B cell (primary cell): ENCODE data around the gene MDM1. TPM values are rescaled to one million over a fixed set of nuclear protein-coding genes. Genes with fewer than 3 reads are reported as not detected.
A peak's percentile ranks its signal among the peaks of the same experiment; 100 is the strongest.

Experiments
- ATAC-seq: fragments of 200-7000 bp; cut with Tn5 transposase; one replicate; pipeline ENCODE4 v1.10.0; 2021; ENCODE audit warnings: low read depth, mild to moderate bottlenecking, moderate number of reproducible peaks, moderate library complexity
- CTCF ChIA-PET: fragments of 350-600 bp; sonication (Branson Sonifier 250); formaldehyde crosslinking; loops from one replicate; lab custom pipeline; 2021; ENCODE audit warnings: antibody characterized with exemption, inconsistent platforms; lab: Charles Lee
- POLR2A ChIA-PET: fragments of 350-600 bp; sonication (Branson Sonifier 250); formaldehyde crosslinking; loops from one replicate; lab custom pipeline; 2021; ENCODE audit warnings: antibody characterized with exemption; lab: Charles Lee
- DNase-seq: peaks from one replicate; pipeline ENCODE4 v3.0.0; 2013
- H2AFZ ChIP-seq: 2 replicates; pipeline ENCODE4 v1.6.1; 2012; ENCODE audit warnings: mild to moderate bottlenecking, low read depth, low read length; ENCODE audit not compliant: insufficient read depth, poor library complexity, severe bottlenecking
- H3K27ac ChIP-seq, 2 donors: 1 replicate in 1 of 2; 2 replicates in 1 of 2; pipeline ENCODE4 v1.5.1; 2012 to 2013; ENCODE audit warnings: low read length in 2 of 2, mild to moderate bottlenecking in 2 of 2, moderate library complexity in 1 of 2
- H3K27me3 ChIP-seq, 4 experiments: fragments of 200-600 bp in 1 of 4; sonication (generic) in 1 of 4; replicated peaks in 1 of 4; 1 replicate in 2 of 4; 2 replicates in 2 of 4; pipeline versions ENCODE4 v1.6.1 to v1.7.0; 2013 to 2016; ENCODE audit warnings: low read length in 3 of 4, mild to moderate bottlenecking in 2 of 4, mixed read lengths in 1 of 4, moderate library complexity in 1 of 4; ENCODE audit not compliant: insufficient read depth in 4 of 4, control insufficient read depth in 3 of 4; ENCODE audit errors: control extremely low read depth in 1 of 4
- H3K36me3 ChIP-seq, 2 experiments: replicated peaks in 1 of 2; 1 replicate in 1 of 2; 2 replicates in 1 of 2; pipeline versions ENCODE4 v1.6.1 to v1.7.1; 2013; ENCODE audit warnings: low read length in 1 of 2; ENCODE audit not compliant: insufficient read depth in 2 of 2, control insufficient read depth in 1 of 2; ENCODE audit errors: control extremely low read depth in 1 of 2, extremely low read depth in 1 of 2
- H3K4me1 ChIP-seq, 2 donors: fragments of 200-600 bp in 1 of 2; sonication (generic) in 1 of 2; 1 replicate in 1 of 2; 2 replicates in 1 of 2; pipeline versions ENCODE4 v1.5.1 to v1.6.1; 2013 to 2017; ENCODE audit warnings: low read length in 2 of 2; ENCODE audit not compliant: control insufficient read depth in 2 of 2, insufficient read depth in 2 of 2
- H3K4me2 ChIP-seq: replicated peaks from 2 replicates; pipeline ENCODE3; 2012; ENCODE audit warnings: mild to moderate bottlenecking, low read depth, low read length; ENCODE audit not compliant: poor library complexity, severe bottlenecking
- H3K4me3 ChIP-seq, 5 experiments: fragments of 200-600 bp in 1 of 5; sonication (generic) in 1 of 5; 1 replicate in 3 of 5; 2 replicates in 2 of 5; pipeline versions ENCODE4 v1.5.1 to v1.7.0; 2011 to 2016; ENCODE audit warnings: low read length in 4 of 5, mild to moderate bottlenecking in 4 of 5, low read depth in 2 of 5, control low read depth in 1 of 5, moderate library complexity in 1 of 5; ENCODE audit not compliant: insufficient read depth in 1 of 5; ENCODE audit errors: control extremely low read depth in 1 of 5, extremely low read depth in 1 of 5
- H3K79me2 ChIP-seq: fragments of 200-600 bp; sonication (generic); one replicate; pipeline ENCODE4 v1.6.0; 2016; ENCODE audit warnings: low read length; ENCODE audit not compliant: control insufficient read depth, insufficient read depth
- H3K9ac ChIP-seq: fragments of 200-600 bp; sonication (generic); 2 replicates; pipeline ENCODE4 v1.6.1; 2017; ENCODE audit warnings: mild to moderate bottlenecking, low read length, moderate library complexity
- H3K9me3 ChIP-seq, 3 donors: one replicate each; pipeline versions ENCODE4 v1.6.1 to v1.7.1; 2013; ENCODE audit warnings: low read length in 2 of 3; ENCODE audit not compliant: control insufficient read depth in 2 of 3, insufficient read depth in 1 of 3; ENCODE audit errors: control extremely low read depth in 1 of 3
- H4K20me1 ChIP-seq: 2 replicates; pipeline ENCODE4 v1.6.0; 2012; ENCODE audit warnings: mild to moderate bottlenecking, low read length; ENCODE audit not compliant: insufficient read depth, control insufficient read depth, poor library complexity, severe bottlenecking
- H3K27ac Mint-ChIP-seq: one replicate; pipeline ENCODE4 v1.8.0; 2021; ENCODE audit warnings: mixed read lengths
- H3K27me3 Mint-ChIP-seq: one replicate; pipeline ENCODE4 v1.8.0; 2021; ENCODE audit warnings: mixed read lengths
- H3K4me1 Mint-ChIP-seq: one replicate; pipeline ENCODE4 v1.8.0; 2021; ENCODE audit warnings: mixed read lengths
- H3K4me3 Mint-ChIP-seq: one replicate; pipeline ENCODE4 v1.8.0; 2021; ENCODE audit warnings: mixed read lengths
- H3K9me3 Mint-ChIP-seq: one replicate; pipeline ENCODE4 v1.8.0; 2022; ENCODE audit warnings: mixed read lengths; ENCODE audit not compliant: insufficient read depth
- CTCF ChIP-seq: fragments of 200-600 bp; IDR thresholded peaks from one replicate; pipeline ENCODE4 v1.8.0; 2022; ENCODE audit warnings: antibody characterized with exemption, mild to moderate bottlenecking
- EZH2 ChIP-seq: IDR thresholded peaks from 2 replicates; pipeline ENCODE4 v1.6.1; 2012; ENCODE audit warnings: borderline replicate concordance, low read depth, mild to moderate bottlenecking, moderate library complexity, low read length; ENCODE audit not compliant: insufficient read depth, poor library complexity, severe bottlenecking
- WGBS: methylation state at CpG from one replicate; pipeline ENCODE4 v1.1.5; 2013; ENCODE audit warnings: missing lambda C conversion rate; ENCODE audit not compliant: insufficient coverage; 5-methylcytosine and 5-hydroxymethylcytosine counted together
- intact Hi-C: fragments of 100-400 bp; cut with micrococcal nuclease; formaldehyde crosslinking; loops from one replicate; pipeline ENCODE4 v1.10.0; 2022
- polyA plus RNA-seq: library from polyadenylated mRNA; depleted of rRNA; stranded (reverse); fragments of >200 nt; gene quantifications from 2 replicates; pipeline ENCODE4 v1.2.3, GENCODE V29; 2012
- total RNA-seq, 2 donors: library from RNA; stranded (reverse); fragments of 120-200 nt in 1 of 2; gene quantifications; 1 replicate in 1 of 2; 2 replicates in 1 of 2; pipeline versions ENCODE4 v1.2.3 to v1.2.4, GENCODE V29; 2013 to 2022

MDM1 gene
- total and polyA plus RNA-seq, 2 donors (not counting 1 experiment from before 2014, with no cell fraction given), result 13.9 to 38.3 TPM

GRCh38 chr12:68345763-68346162 lies 13.6 kb upstream of the MDM1 start:
- intact Hi-C loops, result no loop called here
- Histone ChIP-seq H3K79me2 (no peaks in the 10 kb centered on the region), H3K36me3 (no peaks in the 10 kb centered on the region), H3K27ac (no peak overlapping the region), H3K4me3 (no peak overlapping the region), H3K4me2 (no peak overlapping the region), H2AFZ (peak overlapping the region; percentile 47), H3K9ac (no peak overlapping the region), H4K20me1 (no peaks in the 10 kb centered on the region), H3K9me3 (no peaks in the 10 kb centered on the region), H3K4me1 (peaks cover 3 to 4% of the 10 kb centered on the region in 2 donors), H3K27me3 (no peaks in the 10 kb centered on the region)
- WGBS, result 51% methylated on average over 2 of the region's 3 CpGs
- no peaks in the 10 kb centered on the region for H3K9me3 Mint-ChIP-seq
- DNase-seq (no peak), ATAC-seq (no peak)
- no peak overlapping the region for H3K27ac Mint-ChIP-seq
- peaks cover 4% of the 10 kb centered on the region for H3K4me1 Mint-ChIP-seq
- H3K27me3 Mint-ChIP-seq, result peaks cover 17% of the 10 kb centered on the region
- POLR2A ChIA-PET, result no interaction called here
- no peak for TF ChIP-seq CTCF
- TF ChIP-seq EZH2, result no peak
- CTCF ChIA-PET, result no interaction called here
- H3K4me3 Mint-ChIP-seq, result no peak overlapping the region

DNA sequence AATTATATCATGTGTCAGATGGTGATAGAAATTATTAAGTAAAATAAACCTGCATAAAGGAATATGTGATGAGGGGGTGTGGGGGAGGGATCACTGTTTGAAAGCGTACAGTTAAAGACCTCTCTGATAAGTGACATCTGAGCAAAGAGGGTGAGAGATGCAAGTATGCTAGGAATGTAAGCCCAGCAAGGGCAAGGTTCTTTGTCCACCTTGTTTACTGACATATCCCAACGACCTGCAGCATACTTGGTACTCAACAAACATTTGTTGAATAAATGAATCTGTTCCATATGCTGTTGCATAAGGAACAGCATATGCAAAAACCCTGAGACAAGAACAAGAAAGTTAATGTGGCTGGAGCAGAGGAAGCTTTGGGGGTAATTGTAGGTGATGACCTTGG lies 12.0 kb upstream of the MDM1 start:
- no peak overlapping the region for H3K4me2 ChIP-seq
- H3K27ac ChIP-seq, result no peak overlapping the region
- H3K4me3 Mint-ChIP-seq, result no peak overlapping the region
- no peak for DNase-seq
- H3K4me3 ChIP-seq, result no peak overlapping the region
- H3K27me3 Mint-ChIP-seq, result peaks cover 17% of the 10 kb centered on the region
- H3K27ac Mint-ChIP-seq, result no peak overlapping the region
- no peaks in the 10 kb centered on the region for H3K36me3 ChIP-seq
- H3K79me2 ChIP-seq, result no peaks in the 10 kb centered on the region
- TF ChIP-seq EZH2 (no peak), CTCF (no peak)
- WGBS, result 100% methylated on average over 1 of the region's 2 CpGs
- H3K9ac ChIP-seq, result no peak overlapping the region
- ATAC-seq, result no peak
- H3K4me1 ChIP-seq, result peaks cover 3 to 4% of the 10 kb centered on the region in 2 donors
- no peak overlapping the region for H2AFZ ChIP-seq
- no peaks in the 10 kb centered on the region for H3K27me3 ChIP-seq
- ChIA-PET POLR2A (no interaction called here), CTCF (interaction anchor here (0.7 kb wide), 1 partner anchor 340 kb away, joined by 4 read pairs; no protein-coding TSS in a partner anchor)
- H3K4me1 Mint-ChIP-seq, result peaks cover 4% of the 10 kb centered on the region
- no peaks in the 10 kb centered on the region for H3K9me3 Mint-ChIP-seq
- no peaks in the 10 kb centered on the region for H4K20me1 ChIP-seq
- intact Hi-C loops, result no loop called here
- no peaks in the 10 kb centered on the region for H3K9me3 ChIP-seq
